Activated naive CD8-positive, alpha-beta T cell treated with anti-CD3 and anti-CD28 coated beads, Interleukin-2, amount 50 U/mL, for 24 hours (primary cell): ENCODE measurements around the gene CCDC24.

Source experiments
- ATAC-seq: fragments of 150-1000 bp; cut with Tn5 transposase; one replicate; pipeline ENCODE4 v1.10.0; 2021
- DNase-seq: peaks from one replicate; pipeline ENCODE4 v3.0.0; 2021
- H3K27ac Mint-ChIP-seq: one replicate; pipeline ENCODE4 v1.8.0; 2021; ENCODE audit warnings: mild to moderate bottlenecking, mixed read lengths
- H3K27me3 Mint-ChIP-seq: one replicate; pipeline ENCODE4 v1.8.0; 2021; ENCODE audit warnings: mixed read lengths
- H3K36me3 Mint-ChIP-seq: one replicate; pipeline ENCODE4 v1.8.0; 2021; ENCODE audit warnings: low read depth, mixed read lengths
- H3K4me1 Mint-ChIP-seq: one replicate; pipeline ENCODE4 v1.8.0; 2021; ENCODE audit warnings: mixed read lengths
- H3K4me3 Mint-ChIP-seq: one replicate; pipeline ENCODE4 v1.8.0; 2021; ENCODE audit warnings: mild to moderate bottlenecking, moderate library complexity, mixed read lengths
- H3K9me3 Mint-ChIP-seq: one replicate; pipeline ENCODE4 v1.8.0; 2021; ENCODE audit warnings: mixed read lengths

CCDC24 gene

DNA sequence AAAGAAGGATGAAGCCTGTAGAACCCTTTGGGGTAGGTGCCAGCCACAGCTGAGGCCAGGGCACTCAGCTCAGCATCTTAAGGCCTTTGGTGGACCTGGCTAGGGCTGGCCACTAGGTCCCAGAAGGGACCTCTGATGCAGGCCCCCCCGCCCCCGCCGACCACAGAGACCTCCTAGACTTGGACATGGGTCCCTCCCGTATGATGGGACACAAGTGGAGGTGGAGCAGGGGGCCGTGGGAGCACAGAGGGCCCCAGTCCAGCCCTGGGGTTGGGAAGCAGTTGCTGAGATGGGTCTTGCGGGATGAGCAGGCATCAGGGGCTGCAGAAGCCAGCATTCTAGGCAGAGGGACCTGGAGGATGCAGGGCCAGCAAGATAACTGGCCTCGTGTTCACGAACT, 9.2 kb upstream of the CCDC24 start:
- peaks cover 2% of the 10 kb centered on the region for H3K27me3 Mint-ChIP-seq
- no peaks in the 10 kb centered on the region for H3K9me3 Mint-ChIP-seq
- H3K36me3 Mint-ChIP-seq, result peaks cover 33% of the 10 kb centered on the region
- peaks cover 25% of the 10 kb centered on the region for H3K4me1 Mint-ChIP-seq
- no peak overlapping the region for H3K27ac Mint-ChIP-seq
- DNase-seq (no peak), ATAC-seq (no peak)
- no peak overlapping the region for H3K4me3 Mint-ChIP-seq

DNA sequence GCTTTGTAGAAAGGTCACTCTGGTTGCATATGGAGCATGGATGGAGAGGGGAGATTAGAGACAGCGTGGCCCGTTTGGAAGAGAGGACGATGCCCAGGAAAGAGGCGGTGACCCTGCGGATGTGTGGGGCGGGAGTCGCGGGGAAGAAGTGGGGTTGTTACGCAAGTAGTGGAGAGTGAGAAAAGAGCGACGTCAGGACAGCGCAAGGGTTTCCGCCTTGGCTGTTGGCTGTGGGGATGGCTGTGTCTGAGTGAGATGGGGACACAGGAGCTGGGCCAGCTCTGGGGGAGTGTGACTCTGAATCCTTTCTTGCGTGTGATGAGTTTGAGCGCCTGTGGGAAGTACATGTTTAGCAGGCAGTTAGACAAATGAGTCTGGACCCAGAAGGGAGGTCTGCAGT, 8.6 kb upstream of the CCDC24 start:
- peaks cover 19% of the 10 kb centered on the region for H3K4me1 Mint-ChIP-seq
- no peak for ATAC-seq
- H3K4me3 Mint-ChIP-seq, result no peak overlapping the region
- H3K36me3 Mint-ChIP-seq, result peaks cover 28% of the 10 kb centered on the region
- H3K9me3 Mint-ChIP-seq, result no peaks in the 10 kb centered on the region
- H3K27ac Mint-ChIP-seq, result no peak overlapping the region
- peaks cover 2% of the 10 kb centered on the region for H3K27me3 Mint-ChIP-seq
- DNase-seq, result no peak

DNA sequence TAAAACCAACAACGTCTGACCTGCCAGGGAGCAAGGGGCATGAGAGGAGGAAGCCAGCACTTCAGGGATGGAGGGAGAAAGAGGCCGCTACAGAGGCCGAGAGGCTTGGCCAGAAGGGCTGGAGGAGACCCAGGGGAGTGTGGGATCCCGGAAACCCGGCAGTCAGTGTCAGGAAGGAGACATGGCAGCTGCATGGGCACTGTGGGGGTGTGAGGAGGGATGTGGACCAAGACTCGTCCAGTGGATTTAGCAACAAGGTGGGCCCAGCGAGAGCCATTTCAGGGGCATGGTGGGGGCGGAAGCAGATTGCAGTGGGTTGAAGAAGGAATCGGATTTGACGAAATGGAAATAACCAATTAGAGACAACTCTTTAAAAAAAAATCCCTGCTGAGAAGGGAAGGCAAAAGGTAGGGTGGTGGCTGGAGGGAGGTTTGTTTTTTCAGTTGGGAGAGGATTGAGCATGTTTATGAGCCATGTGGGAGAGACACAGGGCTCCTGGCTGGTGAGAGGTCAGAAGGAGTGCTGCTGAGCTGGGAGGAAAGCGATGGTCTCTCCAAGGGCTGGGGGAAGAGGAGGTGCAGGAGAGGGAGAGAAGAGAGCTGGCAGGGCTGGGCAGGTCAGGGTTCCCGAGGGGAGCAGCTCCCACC, 8.0 kb upstream of the CCDC24 start:
- no peak for ATAC-seq
- Mint-ChIP-seq H3K27me3 (peaks cover 2% of the 10 kb centered on the region), H3K36me3 (peaks cover 23% of the 10 kb centered on the region), H3K9me3 (no peaks in the 10 kb centered on the region), H3K4me1 (peaks cover 15% of the 10 kb centered on the region), H3K27ac (no peak overlapping the region), H3K4me3 (no peak overlapping the region)
- no peak for DNase-seq

DNA sequence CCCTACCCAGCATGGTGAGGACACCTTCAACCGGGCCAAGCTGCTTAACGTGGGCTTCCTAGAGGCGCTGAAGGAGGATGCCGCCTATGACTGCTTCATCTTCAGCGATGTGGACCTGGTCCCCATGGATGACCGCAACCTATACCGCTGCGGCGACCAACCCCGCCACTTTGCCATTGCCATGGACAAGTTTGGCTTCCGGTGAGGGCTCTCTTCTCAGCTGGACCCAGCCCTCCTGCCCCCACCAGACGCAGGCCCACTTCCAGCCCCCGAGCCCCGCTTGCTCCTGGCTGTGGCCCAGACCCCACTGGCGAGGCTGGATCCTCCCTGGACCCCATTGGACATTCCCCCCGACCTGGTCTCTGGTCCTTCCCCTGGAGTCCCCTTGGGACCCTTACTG, 6.5 kb upstream of the CCDC24 start:
- no peak overlapping the region for H3K4me3 Mint-ChIP-seq
- H3K27ac Mint-ChIP-seq, result no peak overlapping the region
- H3K27me3 Mint-ChIP-seq, result peaks cover 2% of the 10 kb centered on the region
- DNase-seq (no peak), ATAC-seq (no peak)
- H3K36me3 Mint-ChIP-seq, result peaks cover 19% of the 10 kb centered on the region
- peaks cover 10% of the 10 kb centered on the region for H3K4me1 Mint-ChIP-seq
- H3K9me3 Mint-ChIP-seq, result no peaks in the 10 kb centered on the region

DNA sequence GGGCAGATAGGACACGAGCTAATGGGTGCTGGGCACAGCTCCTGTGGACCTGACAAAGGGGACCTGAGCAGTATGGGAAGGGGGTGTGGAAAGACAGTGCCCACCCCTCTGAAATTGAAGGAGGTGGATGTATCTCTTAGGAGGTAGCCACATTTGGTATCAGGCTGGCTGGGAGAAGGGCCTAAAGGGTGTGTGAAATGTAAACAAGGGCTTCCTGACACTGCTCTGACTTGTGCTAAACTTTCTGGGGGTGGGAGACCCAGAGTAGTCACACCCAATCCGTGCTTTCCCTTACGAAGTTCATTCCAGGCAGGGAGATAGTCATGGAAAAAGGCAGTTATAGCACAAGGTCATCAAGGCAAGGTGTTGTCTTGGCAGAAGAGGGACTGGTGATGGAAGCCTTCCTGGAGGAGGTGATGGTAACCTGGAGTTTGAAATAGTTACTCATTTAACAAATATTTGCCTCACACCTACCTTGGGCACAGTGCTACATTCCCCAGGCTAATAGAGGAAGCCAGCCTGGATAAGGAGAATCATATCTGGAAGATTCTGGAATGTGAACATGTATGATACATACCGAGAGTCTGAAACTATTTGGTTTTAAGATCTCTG, 5.3 kb upstream of the CCDC24 start:
- Mint-ChIP-seq H3K36me3 (peaks cover 14% of the 10 kb centered on the region), H3K4me1 (peaks cover 4% of the 10 kb centered on the region), H3K9me3 (no peaks in the 10 kb centered on the region), H3K4me3 (no peak overlapping the region), H3K27me3 (no peaks in the 10 kb centered on the region), H3K27ac (no peak overlapping the region)
- ATAC-seq (no peak), DNase-seq (no peak)

DNA sequence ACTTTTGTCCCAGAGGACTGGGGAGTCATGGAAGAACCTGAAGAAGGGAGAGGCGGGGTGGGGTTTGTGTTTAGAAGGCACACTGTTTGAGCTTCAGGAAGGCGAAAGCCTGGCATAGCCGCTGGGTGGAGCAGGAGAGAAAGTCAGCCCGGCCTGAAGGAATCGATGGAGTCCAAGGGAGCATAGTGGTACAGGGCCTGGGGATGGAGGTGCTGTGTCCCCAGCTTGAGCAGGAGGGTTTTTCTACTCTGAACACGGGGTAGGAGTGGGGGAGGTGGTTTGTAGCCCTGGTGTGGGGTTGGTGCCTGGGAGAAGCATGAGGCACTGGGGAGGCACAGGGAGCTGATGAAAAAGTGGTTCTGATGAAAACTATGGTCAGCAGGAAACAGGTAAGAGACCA, 4.7 kb upstream of the CCDC24 start:
- peaks cover 7% of the 10 kb centered on the region for H3K4me1 Mint-ChIP-seq
- no peaks in the 10 kb centered on the region for H3K9me3 Mint-ChIP-seq
- H3K27ac Mint-ChIP-seq, result no peak overlapping the region
- peaks cover 14% of the 10 kb centered on the region for H3K36me3 Mint-ChIP-seq
- ATAC-seq (no peak), DNase-seq (no peak)
- no peak overlapping the region for H3K4me3 Mint-ChIP-seq
- H3K27me3 Mint-ChIP-seq, result no peaks in the 10 kb centered on the region

DNA sequence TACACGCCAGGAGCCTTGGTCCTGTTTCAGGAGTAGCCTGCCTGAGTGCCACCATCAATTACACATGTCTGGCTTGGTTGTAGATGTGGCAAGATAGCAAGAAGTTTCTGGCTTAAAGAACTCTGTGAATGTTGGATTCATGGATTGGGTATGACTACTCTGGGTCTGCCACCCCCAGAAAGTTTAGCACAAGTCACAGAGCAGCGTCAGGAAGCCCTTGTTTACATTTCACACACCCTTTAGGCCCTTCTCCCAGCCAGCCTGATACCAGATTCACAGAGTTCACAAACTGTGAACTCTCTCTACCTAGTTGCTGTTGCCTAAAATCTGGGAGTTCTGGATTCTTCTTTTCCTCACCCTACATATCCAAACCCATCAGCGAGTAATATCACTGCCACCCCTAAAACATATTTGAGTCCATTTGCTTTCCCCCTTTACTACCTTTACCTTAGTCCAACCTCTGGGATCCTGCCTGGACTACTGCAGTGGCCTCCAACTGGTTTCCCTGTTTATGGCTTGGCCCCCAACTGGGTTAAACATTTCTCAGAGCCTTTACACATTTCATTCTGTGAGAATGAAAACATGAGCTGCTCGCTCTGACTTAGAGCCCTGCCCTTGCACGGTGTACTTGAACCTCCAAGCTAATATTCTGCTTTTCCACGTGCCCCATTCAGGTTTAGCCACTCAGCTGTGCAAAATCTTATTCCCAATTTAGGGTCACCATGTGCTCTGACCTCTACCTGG, 4.1 kb upstream of the CCDC24 start:
- peaks cover 12% of the 10 kb centered on the region for H3K36me3 Mint-ChIP-seq
- no peak overlapping the region for H3K4me3 Mint-ChIP-seq
- no peak overlapping the region for H3K27ac Mint-ChIP-seq
- no peaks in the 10 kb centered on the region for H3K9me3 Mint-ChIP-seq
- no peak for ATAC-seq
- no peaks in the 10 kb centered on the region for H3K27me3 Mint-ChIP-seq
- DNase-seq, result no peak
- H3K4me1 Mint-ChIP-seq, result peaks cover 11% of the 10 kb centered on the region

DNA sequence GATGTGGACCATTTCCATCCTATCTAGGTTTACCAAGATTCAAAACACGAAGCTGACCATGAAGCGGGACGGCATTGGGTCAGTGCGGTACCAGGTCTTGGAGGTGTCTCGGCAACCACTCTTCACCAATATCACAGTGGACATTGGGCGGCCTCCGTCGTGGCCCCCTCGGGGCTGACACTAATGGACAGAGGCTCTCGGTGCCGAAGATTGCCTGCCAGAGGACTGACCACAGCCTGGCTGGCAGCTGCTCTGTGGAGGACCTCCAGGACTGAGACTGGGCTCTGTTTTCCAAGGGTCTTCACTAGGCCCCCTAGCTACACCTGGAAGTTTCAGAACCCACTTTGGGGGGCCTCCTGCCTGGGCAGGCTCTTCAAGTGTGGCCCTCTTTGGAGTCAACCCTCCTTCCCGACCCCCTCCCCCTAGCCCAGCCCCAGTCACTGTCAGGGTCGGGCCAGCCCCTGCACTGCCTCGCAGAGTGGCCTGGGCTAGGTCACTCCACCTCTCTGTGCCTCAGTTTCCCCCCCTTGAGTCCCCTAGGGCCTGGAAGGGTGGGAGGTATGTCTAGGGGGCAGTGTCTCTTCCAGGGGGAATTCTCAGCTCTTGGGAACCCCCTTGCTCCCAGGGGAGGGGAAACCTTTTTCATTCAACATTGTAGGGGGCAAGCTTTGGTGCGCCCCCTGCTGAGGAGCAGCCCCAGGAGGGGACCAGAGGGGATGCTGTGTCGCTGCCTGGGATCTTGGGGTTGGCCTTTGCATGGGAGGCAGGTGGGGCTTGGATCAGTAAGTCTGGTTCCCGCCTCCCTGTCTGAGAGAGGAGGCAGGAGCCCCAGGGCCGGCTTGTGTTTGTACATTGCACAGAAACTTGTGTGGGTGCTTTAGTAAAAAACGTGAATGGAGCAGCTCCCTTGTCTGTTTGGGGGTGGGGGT, 864 bp upstream of the CCDC24 start:
- no peak for DNase-seq
- peak overlapping the region; percentile 82 for H3K4me3 Mint-ChIP-seq
- H3K27ac Mint-ChIP-seq, result no peak overlapping the region
- no peaks in the 10 kb centered on the region for H3K9me3 Mint-ChIP-seq
- peaks cover 14% of the 10 kb centered on the region for H3K4me1 Mint-ChIP-seq
- peaks cover under 1% of the 10 kb centered on the region for H3K36me3 Mint-ChIP-seq
- H3K27me3 Mint-ChIP-seq, result peaks cover 2% of the 10 kb centered on the region
- ATAC-seq, result no peak

DNA sequence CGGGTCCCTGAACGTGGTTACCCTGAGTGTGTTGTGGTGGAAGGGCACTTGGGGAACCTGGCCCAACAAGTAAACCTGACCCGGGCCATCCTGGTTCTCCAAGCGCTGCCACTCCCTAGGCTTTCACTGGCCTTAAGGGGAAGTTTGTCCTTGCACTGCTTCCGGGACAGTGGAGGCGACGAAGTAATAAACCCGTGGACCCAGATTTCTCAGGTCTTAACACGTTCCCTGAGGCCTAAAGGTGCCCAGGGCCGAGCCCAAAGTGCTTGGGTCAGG, 261 bp upstream of the CCDC24 start:
- Mint-ChIP-seq H3K4me1 (peaks cover 14% of the 10 kb centered on the region), H3K27ac (peak overlapping the region; percentile 68), H3K4me3 (peak overlapping the region; percentile 82), H3K36me3 (no peaks in the 10 kb centered on the region), H3K27me3 (peaks cover 2% of the 10 kb centered on the region), H3K9me3 (no peaks in the 10 kb centered on the region)
- ATAC-seq (no peak), DNase-seq (no peak)

DNA sequence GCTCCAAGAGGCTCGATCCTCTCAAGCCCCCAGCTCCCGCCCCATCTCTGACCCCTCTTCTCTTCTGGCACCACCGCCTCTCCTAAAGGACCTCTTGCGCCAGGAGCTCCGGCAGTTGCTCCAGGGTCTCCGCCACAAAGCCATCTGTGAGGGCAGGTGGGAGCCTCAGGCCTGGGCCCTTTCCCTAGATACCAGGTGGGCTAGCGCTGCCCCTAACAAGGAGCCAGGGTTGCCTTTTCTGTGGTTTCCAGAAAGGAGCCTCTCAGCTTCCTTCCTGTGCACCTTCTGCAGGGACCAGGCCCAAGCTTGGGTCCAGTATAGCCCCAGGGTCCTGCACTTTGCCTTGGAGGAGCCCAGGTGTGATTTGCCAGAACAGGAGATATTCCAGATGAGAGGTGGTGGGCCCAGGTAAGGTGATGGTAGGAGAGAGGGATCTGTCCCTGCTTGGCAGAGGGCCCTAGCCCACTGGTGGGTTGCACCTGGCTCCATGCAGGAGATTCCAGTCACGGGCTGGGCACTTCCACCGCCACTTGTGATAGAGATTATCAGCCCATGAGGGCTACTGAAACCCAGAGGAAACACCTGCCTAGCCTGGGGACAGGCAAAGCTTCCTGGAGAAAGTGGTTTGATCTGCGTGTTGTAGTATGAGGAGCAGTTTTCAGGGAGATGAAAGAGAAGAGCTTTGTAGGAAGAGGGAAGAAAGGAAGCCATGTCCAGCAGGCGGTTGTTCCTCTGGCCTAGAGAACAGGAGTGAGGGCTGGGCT, 1.0 kb downstream of the CCDC24 start:
- Mint-ChIP-seq H3K36me3 (no peaks in the 10 kb centered on the region), H3K9me3 (no peaks in the 10 kb centered on the region), H3K4me1 (peaks cover 14% of the 10 kb centered on the region), H3K27ac (peak overlapping the region; percentile 68), H3K27me3 (peaks cover 2% of the 10 kb centered on the region), H3K4me3 (peak overlapping the region; percentile 82)
- no peak for DNase-seq
- ATAC-seq, result no peak

DNA sequence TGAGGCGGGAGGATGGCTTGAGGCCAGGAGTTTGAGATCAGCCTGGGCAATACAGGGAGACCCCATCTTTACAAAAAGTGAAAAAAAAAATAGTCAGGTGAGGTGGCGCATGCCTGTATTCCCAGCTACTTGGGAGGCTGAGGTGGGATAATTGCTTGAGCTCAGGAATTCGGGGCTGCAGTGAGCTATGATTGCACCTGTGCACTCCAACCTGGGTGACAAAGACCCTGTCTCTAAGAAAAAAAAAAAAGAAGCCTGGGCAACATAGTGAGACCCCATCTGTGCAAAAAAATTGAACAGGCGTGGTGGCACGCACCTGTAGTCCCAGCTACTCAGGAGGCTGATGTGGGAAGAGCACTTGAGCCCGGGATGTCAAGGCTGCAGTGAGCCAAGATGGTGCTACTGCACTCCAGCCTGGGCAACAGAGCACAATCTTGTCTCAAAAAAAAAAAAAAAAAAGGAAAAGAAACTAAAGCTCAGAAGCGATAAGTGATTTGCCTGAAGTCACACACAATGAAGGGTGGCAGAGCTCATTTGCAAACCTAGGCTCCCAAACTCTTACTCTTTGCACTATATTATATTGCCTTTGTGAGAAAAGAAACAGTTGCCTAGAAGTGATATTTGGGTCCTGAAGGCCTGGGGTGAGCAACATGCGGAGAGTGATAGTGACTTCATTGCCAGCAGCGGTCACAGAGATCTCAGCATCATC, 2.0 kb downstream of the CCDC24 start:
- Mint-ChIP-seq H3K4me1 (peaks cover 14% of the 10 kb centered on the region), H3K27ac (no peak overlapping the region), H3K4me3 (no peak overlapping the region), H3K36me3 (no peaks in the 10 kb centered on the region), H3K9me3 (no peaks in the 10 kb centered on the region), H3K27me3 (peaks cover 2% of the 10 kb centered on the region)
- DNase-seq (no peak), ATAC-seq (no peak)

DNA sequence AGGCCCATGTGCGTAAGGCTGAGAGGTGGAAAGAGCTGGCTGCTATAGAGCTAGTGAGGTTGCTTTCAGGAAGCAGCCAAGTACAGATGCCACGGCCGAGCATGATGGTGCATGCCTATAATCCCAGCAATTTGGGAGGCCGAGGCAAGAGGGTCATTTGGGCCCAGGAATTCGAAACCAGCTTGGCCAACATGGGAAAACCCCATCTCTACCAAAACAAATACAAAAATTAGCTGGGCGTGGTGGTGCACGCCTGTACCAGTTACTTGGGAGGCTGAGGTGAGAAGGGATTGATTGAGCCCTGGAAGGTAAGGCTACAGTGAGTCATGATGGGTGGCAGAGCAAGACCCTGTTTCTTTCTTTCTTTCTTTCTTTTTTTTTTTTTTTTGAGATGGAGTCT, 2.7 kb downstream of the CCDC24 start:
- Mint-ChIP-seq H3K36me3 (no peaks in the 10 kb centered on the region), H3K9me3 (no peaks in the 10 kb centered on the region), H3K4me3 (no peak overlapping the region), H3K27ac (no peak overlapping the region), H3K4me1 (peaks cover 14% of the 10 kb centered on the region), H3K27me3 (peaks cover 2% of the 10 kb centered on the region)
- ATAC-seq (no peak), DNase-seq (no peak)

DNA sequence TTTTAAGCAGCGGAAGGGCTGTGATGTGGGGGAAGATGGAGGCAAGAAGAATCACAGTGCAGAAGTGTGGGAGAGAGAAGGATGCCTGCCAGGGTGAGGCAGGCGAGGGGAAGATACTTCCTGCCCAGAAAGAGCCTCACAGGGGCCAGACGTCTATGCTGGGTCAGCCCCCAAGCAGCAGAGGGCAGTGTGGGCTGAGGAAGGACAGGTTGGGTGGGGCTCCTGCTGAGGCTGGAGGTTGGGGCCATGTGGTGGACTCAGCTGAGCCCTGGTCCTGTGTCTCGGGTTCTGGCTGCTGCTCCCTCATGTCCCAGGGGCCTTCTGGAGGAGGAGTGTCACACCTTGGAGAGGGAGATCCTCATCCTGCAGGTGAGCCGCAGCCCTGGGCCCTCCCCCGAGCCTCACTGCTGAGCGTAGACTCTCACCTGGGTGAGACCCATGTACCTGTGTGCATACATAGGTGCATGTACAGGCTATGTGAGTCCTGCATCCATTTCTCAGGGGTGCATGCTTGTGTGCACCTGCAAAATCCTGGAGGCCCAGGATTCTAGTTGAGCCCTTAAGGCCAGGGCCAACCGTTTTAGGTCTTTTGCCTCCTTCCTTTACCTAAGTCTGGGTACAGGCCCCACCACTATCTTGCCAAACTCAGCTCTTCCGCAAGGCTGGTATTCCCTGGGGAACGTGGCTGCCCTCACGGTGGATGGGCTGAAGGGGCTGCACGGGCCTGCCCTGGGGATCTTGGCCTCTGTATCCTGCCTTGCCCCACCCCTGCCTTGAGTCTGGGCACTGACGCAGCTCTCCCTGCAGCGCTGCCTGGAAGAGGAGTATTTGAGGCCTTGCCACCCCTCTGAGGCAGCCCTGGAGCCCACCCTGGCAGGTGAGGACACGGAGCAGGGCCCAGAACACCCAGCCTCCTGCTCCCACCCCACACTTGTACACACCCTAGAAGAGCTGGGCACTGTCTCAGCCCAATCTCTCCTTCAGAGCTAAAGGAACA, 3.7 kb downstream of the CCDC24 start:
- ATAC-seq (peak; percentile 13), DNase-seq (no peak)
- H3K27me3 Mint-ChIP-seq, result peaks cover 2% of the 10 kb centered on the region
- H3K4me1 Mint-ChIP-seq, result peaks cover 14% of the 10 kb centered on the region
- H3K4me3 Mint-ChIP-seq, result no peak overlapping the region
- no peak overlapping the region for H3K27ac Mint-ChIP-seq
- H3K9me3 Mint-ChIP-seq, result no peaks in the 10 kb centered on the region
- H3K36me3 Mint-ChIP-seq, result no peaks in the 10 kb centered on the region
